NCI-H1092 (cell line): ENCODE results near the gene IRF4.

Experiments
- DNase-seq: peaks from one replicate; lab custom pipeline; 2025; lab: John Stamatoyannopoulos, UW

The IRF4 gene

GRCh38 chr6:444653-445275 is 53.2 kb downstream of the IRF4 start:
- no peak for DNase-seq

GRCh38 chr6:445571-446417 is 54.2 kb downstream of the IRF4 start:
- DNase-seq, result no peak

GRCh38 chr6:446418-447366 is 55.1 kb downstream of the IRF4 start:
- DNase-seq, result no peak

GRCh38 chr6:447381-448165 is 56.0 kb downstream of the IRF4 start:
- no peak for DNase-seq

GRCh38 chr6:448296-449056 is 56.9 kb downstream of the IRF4 start:
- no peak for DNase-seq

GRCh38 chr6:449057-449430 is 57.5 kb downstream of the IRF4 start:
- DNase-seq, result no peak

- no peak for DNase-seq
Measured at GRCh38 chr6:449486-450419, 58.2 kb downstream of the IRF4 start.

- DNase-seq, result no peak
Measured at GRCh38 chr6:451336-451735, 59.8 kb downstream of the IRF4 start.

GRCh38 chr6:451847-452246 is 60.3 kb downstream of the IRF4 start:
- DNase-seq, result no peak

- DNase-seq, result peak; percentile 5
Measured at GRCh38 chr6:452301-453067, 60.9 kb downstream of the IRF4 start.

GRCh38 chr6:453152-453551 is 61.6 kb downstream of the IRF4 start:
- peak; percentile 8 for DNase-seq

- no peak for DNase-seq
Measured at GRCh38 chr6:454148-454991, 62.8 kb downstream of the IRF4 start.

GRCh38 chr6:455006-455585 is 63.5 kb downstream of the IRF4 start:
- no peak for DNase-seq

- no peak for DNase-seq
Measured at GRCh38 chr6:455835-456234, 64.3 kb downstream of the IRF4 start.

GRCh38 chr6:456358-456867 is 64.9 kb downstream of the IRF4 start:
- DNase-seq, result no peak

GRCh38 chr6:456887-457286 is 65.3 kb downstream of the IRF4 start:
- no peak for DNase-seq
